OCI-M2 (cell line): Measurements from ENCODE around the gene C18orf63.
"Not testable (repeated sequence)": the region's sequence is repeated elsewhere in the genome, so short reads cannot be mapped to it uniquely, and the experiment has no call there.

Source experiments
- DNase-seq: peaks from one replicate; lab custom pipeline; 2025; ENCODE audit not compliant: unreplicated experiment; lab: John Stamatoyannopoulos, UW

The C18orf63 gene

GRCh38 chr18:74286106-74286855, 29.4 kb upstream of the C18orf63 start:
- DNase-seq: no peak

- DNase-seq: no peak
Measured at GRCh38 chr18:74286856-74287255, 28.8 kb upstream of the C18orf63 start.

- no peak for DNase-seq
Measured at GRCh38 chr18:74288041-74288440, 27.6 kb upstream of the C18orf63 start.

- no peak for DNase-seq
Measured at GRCh38 chr18:74288730-74289129, 26.9 kb upstream of the C18orf63 start.

GRCh38 chr18:74289137-74289536, 26.5 kb upstream of the C18orf63 start:
- no peak for DNase-seq

- no peak for DNase-seq
Measured at GRCh38 chr18:74290021-74290420, 25.6 kb upstream of the C18orf63 start.

- DNase-seq: no peak
Measured at GRCh38 chr18:74290794-74291471, 24.7 kb upstream of the C18orf63 start.

GRCh38 chr18:74291472-74291770, 24.2 kb upstream of the C18orf63 start:
- no peak for DNase-seq

- no peak for DNase-seq
Measured at GRCh38 chr18:74291771-74292540, 23.7 kb upstream of the C18orf63 start, which contains the start of gene CYB5A. TSS of gene CYB5A (minus strand) at chr18:74291963. CDS start at chr18:74291875, 88 bp downstream.

GRCh38 chr18:74292541-74292858, 23.1 kb upstream of the C18orf63 start:
- no peak for DNase-seq

- DNase-seq: not testable (repeated sequence)
Measured at GRCh38 chr18:74292982-74293381, 22.7 kb upstream of the C18orf63 start.

- DNase-seq: no peak
Measured at GRCh38 chr18:74294526-74294925, 21.1 kb upstream of the C18orf63 start.

- no peak for DNase-seq
Measured at GRCh38 chr18:74299162-74299561, 16.5 kb upstream of the C18orf63 start.

- no peak for DNase-seq
Measured at GRCh38 chr18:74299746-74300145, 15.9 kb upstream of the C18orf63 start.

- DNase-seq: no peak
Measured at GRCh38 chr18:74303306-74303705, 12.3 kb upstream of the C18orf63 start.

- no peak for DNase-seq
Measured at GRCh38 chr18:74303936-74304335, 11.7 kb upstream of the C18orf63 start.

- DNase-seq: no peak
Measured at GRCh38 chr18:74310411-74310810, 5.2 kb upstream of the C18orf63 start.

GRCh38 chr18:74311000-74311399, 4.6 kb upstream of the C18orf63 start:
- no peak for DNase-seq

- DNase-seq: no peak
Measured at GRCh38 chr18:74314759-74315463, 728 bp upstream of the C18orf63 start.

GRCh38 chr18:74316257-74317170, 875 bp downstream of the C18orf63 start:
- DNase-seq: no peak
